Neural crest cell (in vitro differentiated cells): Measurements from ENCODE around the gene SLC25A44. TPM values are rescaled to one million over a fixed set of nuclear protein-coding genes. Genes with fewer than 3 reads are reported as not detected.

Experiments
- DNase-seq: peaks from one replicate; pipeline ENCODE4 v3.0.0; 2021; ENCODE audit warnings: low read depth, mixed read lengths, low spot score
- H3K27ac Mint-ChIP-seq: one replicate; pipeline ENCODE4 v1.8.0; 2021; ENCODE audit warnings: mild to moderate bottlenecking, mixed read lengths; ENCODE audit not compliant: unreplicated experiment
- H3K27me3 Mint-ChIP-seq: 2 replicates; pipeline ENCODE4 v1.8.0; 2021; ENCODE audit warnings: low read depth, mild to moderate bottlenecking, mixed read lengths
- H3K36me3 Mint-ChIP-seq: 2 replicates; pipeline ENCODE4 v1.8.0; 2021; ENCODE audit warnings: low read depth, mild to moderate bottlenecking, mixed read lengths
- H3K4me1 Mint-ChIP-seq: 2 replicates; pipeline ENCODE4 v1.8.0; 2021; ENCODE audit warnings: mixed read lengths
- H3K4me3 Mint-ChIP-seq: one replicate; pipeline ENCODE4 v1.8.0; 2021; ENCODE audit warnings: mild to moderate bottlenecking, mixed read lengths
- H3K9me3 Mint-ChIP-seq: 2 replicates; pipeline ENCODE4 v1.8.0; 2021; ENCODE audit warnings: mixed read lengths
- total RNA-seq: library from RNA; stranded (reverse); gene quantifications from 2 replicates; pipeline ENCODE4 v1.2.1, GENCODE V29; 2021
- TF ChIP-seq, protein P1 (sequence below): fragments of 200-600 bp; sonication (generic); conservative IDR thresholded peaks from 2 replicates; pipeline ENCODE4 v1.5.0; 2021; ENCODE audit warnings: antibody characterized with exemption, mild to moderate bottlenecking

Gene SLC25A44
- total RNA-seq, 1 donor from 2014 or later = 22.7 TPM

GRCh38 chr1:156160000-156160742 lies 33.7 kb upstream of the SLC25A44 start:
- Mint-ChIP-seq H3K4me1 (peaks cover 13% of the 10 kb centered on the region), H3K36me3 (no peaks in the 10 kb centered on the region), H3K27me3 (peaks cover 7% of the 10 kb centered on the region), H3K4me3 (peak overlapping the region; percentile 79), H3K27ac (no peak overlapping the region), H3K9me3 (no peaks in the 10 kb centered on the region)
- no peak for DNase-seq
- TF ChIP-seq, protein P1, sequence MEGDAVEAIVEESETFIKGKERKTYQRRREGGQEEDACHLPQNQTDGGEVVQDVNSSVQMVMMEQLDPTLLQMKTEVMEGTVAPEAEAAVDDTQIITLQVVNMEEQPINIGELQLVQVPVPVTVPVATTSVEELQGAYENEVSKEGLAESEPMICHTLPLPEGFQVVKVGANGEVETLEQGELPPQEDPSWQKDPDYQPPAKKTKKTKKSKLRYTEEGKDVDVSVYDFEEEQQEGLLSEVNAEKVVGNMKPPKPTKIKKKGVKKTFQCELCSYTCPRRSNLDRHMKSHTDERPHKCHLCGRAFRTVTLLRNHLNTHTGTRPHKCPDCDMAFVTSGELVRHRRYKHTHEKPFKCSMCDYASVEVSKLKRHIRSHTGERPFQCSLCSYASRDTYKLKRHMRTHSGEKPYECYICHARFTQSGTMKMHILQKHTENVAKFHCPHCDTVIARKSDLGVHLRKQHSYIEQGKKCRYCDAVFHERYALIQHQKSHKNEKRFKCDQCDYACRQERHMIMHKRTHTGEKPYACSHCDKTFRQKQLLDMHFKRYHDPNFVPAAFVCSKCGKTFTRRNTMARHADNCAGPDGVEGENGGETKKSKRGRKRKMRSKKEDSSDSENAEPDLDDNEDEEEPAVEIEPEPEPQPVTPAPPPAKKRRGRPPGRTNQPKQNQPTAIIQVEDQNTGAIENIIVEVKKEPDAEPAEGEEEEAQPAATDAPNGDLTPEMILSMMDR = no peak

DNA sequence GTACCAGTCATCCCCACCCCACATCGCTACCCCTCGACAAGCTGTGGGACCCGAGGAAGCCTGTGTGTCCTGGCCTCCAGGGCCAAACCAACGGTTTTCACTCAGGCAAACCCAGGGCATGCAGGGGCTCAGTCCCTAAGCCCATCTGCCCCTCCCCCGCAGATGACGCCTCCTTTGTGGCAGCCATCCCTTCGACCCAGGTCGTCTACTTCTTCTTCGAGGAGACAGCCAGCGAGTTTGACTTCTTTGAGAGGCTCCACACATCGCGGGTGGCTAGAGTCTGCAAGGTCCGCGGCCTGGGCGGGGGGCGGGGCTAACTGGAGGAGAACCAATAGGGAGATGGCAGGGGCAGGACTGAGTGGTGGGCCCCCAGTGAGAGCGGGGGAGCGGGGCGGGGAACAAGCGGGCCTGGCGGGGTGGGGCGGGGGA lies 33.1 kb upstream of the SLC25A44 start:
- peak; percentile 66 for DNase-seq
- Mint-ChIP-seq H3K27me3 (peaks cover 7% of the 10 kb centered on the region), H3K4me3 (peak overlapping the region; percentile 79), H3K36me3 (no peaks in the 10 kb centered on the region), H3K4me1 (peaks cover 13% of the 10 kb centered on the region), H3K9me3 (no peaks in the 10 kb centered on the region), H3K27ac (no peak overlapping the region)
- TF ChIP-seq, protein P1 = no peak

GRCh38 chr1:156162430-156163037 lies 31.4 kb upstream of the SLC25A44 start:
- H3K4me1 Mint-ChIP-seq = peaks cover 15% of the 10 kb centered on the region

DNA sequence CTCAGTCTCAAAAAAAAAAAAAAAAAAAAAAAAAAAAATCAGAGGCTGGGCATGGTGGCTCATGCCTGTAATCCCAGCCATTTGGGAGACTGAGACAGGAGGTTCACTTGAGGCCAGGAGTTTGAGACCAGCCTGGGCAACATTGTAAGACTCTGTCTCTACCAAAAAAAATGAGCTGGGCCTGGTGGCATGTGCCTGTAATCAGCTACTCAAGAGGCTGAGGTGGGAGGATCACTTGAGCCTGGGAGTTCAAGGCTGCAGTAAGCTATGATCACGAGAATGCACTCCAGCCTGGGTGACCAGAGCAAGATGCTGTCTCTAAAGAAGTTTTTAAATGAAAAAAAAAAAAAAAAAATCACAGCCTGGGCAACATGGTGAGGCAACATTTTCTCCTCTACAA lies 30.2 kb upstream of the SLC25A44 start:
- TF ChIP-seq, protein P1 = no peak
- Mint-ChIP-seq H3K4me1 (peaks cover 20% of the 10 kb centered on the region), H3K9me3 (peaks cover 5% of the 10 kb centered on the region), H3K27me3 (no peaks in the 10 kb centered on the region), H3K4me3 (no peak overlapping the region), H3K36me3 (peaks cover 2% of the 10 kb centered on the region), H3K27ac (no peak overlapping the region)
- no peak for DNase-seq

More at GRCh38 chr1:156162430-156163037, 31.4 kb upstream of the SLC25A44 start:
- peaks cover 4% of the 10 kb centered on the region for H3K27me3 Mint-ChIP-seq
- H3K36me3 Mint-ChIP-seq = peaks cover 1% of the 10 kb centered on the region
- H3K27ac Mint-ChIP-seq = no peak overlapping the region
- peak overlapping the region; percentile 31 for H3K4me3 Mint-ChIP-seq
- DNase-seq = no peak
- H3K9me3 Mint-ChIP-seq = peaks cover 2% of the 10 kb centered on the region
- TF ChIP-seq, protein P1 = no peak

- Mint-ChIP-seq H3K9me3 (peaks cover 5% of the 10 kb centered on the region), H3K27me3 (no peaks in the 10 kb centered on the region)
These were observed 29.6 kb upstream of the SLC25A44 start for GRCh38 chr1:156164125-156164831.

More at GRCh38 chr1:156164125-156164831, 29.6 kb upstream of the SLC25A44 start:
- TF ChIP-seq, protein P1 = no peak
- Mint-ChIP-seq H3K36me3 (peaks cover 2% of the 10 kb centered on the region), H3K4me1 (peaks cover 20% of the 10 kb centered on the region), H3K27ac (no peak overlapping the region), H3K4me3 (no peak overlapping the region)
- DNase-seq = no peak
